K562 (cell line): ENCODE data around the gene TULP4. TPM values are rescaled to one million over a fixed set of nuclear protein-coding genes. Genes with fewer than 3 reads are reported as not detected.

Experiments
- ASH1L ChIP-seq: fragments of 450-650 bp; IDR thresholded peaks from 2 replicates; pipeline ENCODE4 v1.6.1; 2018; ENCODE audit warnings: borderline replicate concordance, mild to moderate bottlenecking, low read depth; ENCODE audit not compliant: partially characterized antibody
- BRCA1 ChIP-seq, 2 experiments: fragments of 450-650 bp in 1 of 2; sonication (generic) in 1 of 2; formaldehyde crosslinking in 1 of 2; IDR thresholded peaks; 2 replicates each; pipeline versions ENCODE4 v1.5.0 to v1.6.1; 2017 to 2020; ENCODE audit warnings: mild to moderate bottlenecking in 1 of 2, missing genetic modification reagents in 1 of 2
- CUX1 ChIP-seq: fragments of 200-800 bp; sonication (Bioruptor generic); IDR thresholded peaks from 2 replicates; pipeline ENCODE4 v1.6.1; 2016; ENCODE audit warnings: missing genetic modification characterization, missing compliant biosample characterization
- HMBOX1 ChIP-seq: sonication (generic); IDR thresholded peaks from 2 replicates; pipeline ENCODE4 v1.6.1; 2016
- KAT2B ChIP-seq: IDR thresholded peaks from one replicate; pipeline ENCODE4 v1.6.1; 2012; ENCODE audit warnings: low read depth, mild to moderate bottlenecking, control low read depth, inconsistent platforms, low read length, moderate library complexity
- MEF2D ChIP-seq: conservative IDR thresholded peaks from 2 replicates; pipeline ENCODE4 v1.6.1; 2016; ENCODE audit warnings: low read depth, missing genetic modification characterization, missing compliant biosample characterization
- NR1H2 ChIP-seq: sonication (generic); formaldehyde crosslinking; IDR thresholded peaks from 2 replicates; pipeline ENCODE4 v1.4.0; 2020; ENCODE audit warnings: mild to moderate bottlenecking, missing genetic modification reagents
- TAF7 ChIP-seq: fragments of 450-650 bp; IDR thresholded peaks from 2 replicates; pipeline ENCODE4 v1.6.1; 2016; ENCODE audit warnings: missing genetic modification characterization, missing compliant biosample characterization
- THAP12 ChIP-seq: fragments of 250-450 bp; sonication (Bioruptor Pico); IDR thresholded peaks from 2 replicates; pipeline ENCODE4 v1.9.0; 2021; ENCODE audit warnings: mild to moderate bottlenecking, inconsistent platforms
- TOE1 ChIP-seq, 2 experiments: fragments of 450-650 bp in 1 of 2; sonication (generic) in 1 of 2; formaldehyde crosslinking in 1 of 2; IDR thresholded peaks; 2 replicates each; pipeline versions ENCODE4 v1.7.1 to v1.8.0; 2016 to 2022; ENCODE audit warnings: borderline replicate concordance in 2 of 2, mild to moderate bottlenecking in 2 of 2, antibody characterized with exemption in 1 of 2, inconsistent platforms in 1 of 2, low read depth in 1 of 2, missing genetic modification reagents in 1 of 2, moderate library complexity in 1 of 2
- U2AF2 ChIP-seq: fragments of 200-400 bp; formaldehyde crosslinking; optimal IDR thresholded peaks from 2 replicates; pipeline ENCODE3; 2017; ENCODE audit warnings: low read depth, mild to moderate bottlenecking, low read length
- ZBTB2 ChIP-seq: fragments of 450-650 bp; IDR thresholded peaks from 2 replicates; pipeline ENCODE4 v1.6.1; 2016; ENCODE audit warnings: antibody characterized with exemption
- ZNF239 ChIP-seq: fragments of 250-450 bp; sonication (Bioruptor Pico); IDR thresholded peaks from 2 replicates; pipeline ENCODE4 v1.4.0; 2020; ENCODE audit warnings: mild to moderate bottlenecking
- ZNF583 ChIP-seq: fragments of 250-450 bp; sonication (Bioruptor Pico); IDR thresholded peaks from 2 replicates; pipeline ENCODE4 v1.4.0; 2020
- ZNF644 ChIP-seq: fragments of 200-800 bp; sonication (Bioruptor generic); IDR thresholded peaks from 2 replicates; pipeline ENCODE4 v1.6.1; 2016; ENCODE audit warnings: low read depth, missing genetic modification characterization, missing compliant biosample characterization
- ZNF778 ChIP-seq: fragments of 450-650 bp; formaldehyde crosslinking; IDR thresholded peaks from 2 replicates; pipeline ENCODE4 v1.4.0; 2020; ENCODE audit warnings: mild to moderate bottlenecking, moderate library complexity
- polyA plus RNA-seq, 8 experiments: library from polyadenylated mRNA; depleted of rRNA in 4 of 8; stranded (reverse) in 5 of 8; unstranded in 3 of 8; fragments of >200 nt; fragmentation: Nextera tagmentation in 2 of 8; fragmentation: Illumina TruSeq in 1 of 8; extraction: Ambion mirVana in 2 of 8; extraction: Trizol in 1 of 8; gene quantifications; 2 replicates each; pipeline versions ENCODE4 v1.2.1 to v1.2.3, GENCODE V29; 2011 to 2014; ENCODE audit warnings: inconsistent platforms in 1 of 8, missing spikeins in 1 of 8
- total RNA-seq, 7 experiments: library from RNA; depleted of rRNA in 6 of 7; stranded (reverse); fragments of >200 nt in 6 of 7; fragmentation: Illumina TruSeq in 2 of 7; extraction: Trizol in 2 of 7; gene quantifications; 2 replicates each; pipeline versions ENCODE4 v1.2.1 to v1.2.3, GENCODE V29; 2011 to 2021; ENCODE audit warnings: low replicate concordance in 1 of 7

Gene TULP4
- total and polyA plus RNA-seq, 9 of the 15 experiments (the other 6 are each of a cell fraction or from before 2014, with no cell fraction given): 1.2 to 50.4 (median 11.0) TPM

- TF ChIP-seq CUX1 (CRISPR knock-in tag): no peak
- peak; percentile 51 for TF ChIP-seq THAP12 (CRISPR knock-in tag)
- no peak for TF ChIP-seq U2AF2
- no peak for TF ChIP-seq KAT2B
- TF ChIP-seq ZNF778 (CRISPR knock-in tag): no peak
- TF ChIP-seq ASH1L: no peak
- TF ChIP-seq ZNF239 (CRISPR knock-in tag): no peak
- no peak for TF ChIP-seq MEF2D (tag)
- TF ChIP-seq HMBOX1: no peak
- peak; percentile 82; the same call in 1 of the 2 replicates for TF ChIP-seq NR1H2 (CRISPR knock-in tag)
- TF ChIP-seq BRCA1 (IDR thresholded peaks at IDR 0.05): no peak
- TF ChIP-seq BRCA1 (CRISPR knock-in tag; IDR thresholded peaks at IDR 0.05): 0 out of 2 replicates have a peak, but pooled peaks have one; percentile 67
- 0 out of 2 replicates have a peak, but pooled peaks have one; percentile 29 for TF ChIP-seq ZNF583
- no peak for TF ChIP-seq TAF7 (tag)
- TF ChIP-seq ZNF644: no peak
- TF ChIP-seq ZBTB2: no peak
- peak; percentile 77; the same call in 1 of the 2 replicates for TF ChIP-seq TOE1 (IDR thresholded peaks at IDR 0.05; ENCODE audit: borderline replicate concordance)
- TF ChIP-seq TOE1 (CRISPR knock-in tag; IDR thresholded peaks at IDR 0.05; ENCODE audit: borderline replicate concordance, low read depth): no peak
These were observed 247.9 kb downstream of the TULP4 start, which contains the start of gene TMEM181 (continued) for GRCh38 chr6:158559895-158560835.
